Astrocyte of the hippocampus (primary cell): ENCODE results near the gene LEMD1.
A peak's percentile ranks its signal among the peaks of the same experiment; 100 is the strongest.

ENCODE experiments used
- DNase-seq: peaks from one replicate; pipeline ENCODE4 v3.0.0; 2011; ENCODE audit warnings: low read depth, low spot score

LEMD1 gene

DNA sequence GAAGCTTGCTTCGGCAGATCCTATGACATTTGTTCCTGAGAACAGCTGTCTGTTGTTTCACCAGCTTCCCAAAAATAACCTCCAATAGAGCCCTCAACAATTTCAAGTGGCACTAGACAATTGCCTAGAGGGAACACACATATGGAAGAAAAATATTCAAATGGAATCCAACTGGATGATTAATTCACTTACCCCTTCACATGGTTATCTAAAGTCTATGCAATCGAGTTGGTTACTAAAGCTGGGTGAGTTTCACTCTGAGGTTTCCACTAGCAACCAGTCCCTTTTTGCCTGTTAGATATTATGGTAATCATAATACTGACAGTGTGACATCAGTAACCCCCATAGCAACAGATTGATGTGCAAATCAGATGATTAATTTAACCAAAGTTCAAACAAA lies at the start of gene LEMD1:
LEMD1 (minus strand) TSS at position 259 of the 400 bp plus-strand sequence. CDS start 1,520 bp downstream, outside the sequence.
- DNase-seq: no peak

- DNase-seq: no peak
These were observed 48.3 kb upstream of the LEMD1 start for GRCh38 chr1:205470131-205470530.

- DNase-seq: no peak
These were observed 44.9 kb upstream of the LEMD1 start for GRCh38 chr1:205466595-205467220.

- no peak for DNase-seq
These were observed 43.5 kb upstream of the LEMD1 start for GRCh38 chr1:205465392-205465791.

- peak; percentile 90 for DNase-seq
These were observed 37.1 kb upstream of the LEMD1 start for GRCh38 chr1:205458777-205459566.

- no peak for DNase-seq
These were observed 35.3 kb upstream of the LEMD1 start for GRCh38 chr1:205456868-205457745.

DNA sequence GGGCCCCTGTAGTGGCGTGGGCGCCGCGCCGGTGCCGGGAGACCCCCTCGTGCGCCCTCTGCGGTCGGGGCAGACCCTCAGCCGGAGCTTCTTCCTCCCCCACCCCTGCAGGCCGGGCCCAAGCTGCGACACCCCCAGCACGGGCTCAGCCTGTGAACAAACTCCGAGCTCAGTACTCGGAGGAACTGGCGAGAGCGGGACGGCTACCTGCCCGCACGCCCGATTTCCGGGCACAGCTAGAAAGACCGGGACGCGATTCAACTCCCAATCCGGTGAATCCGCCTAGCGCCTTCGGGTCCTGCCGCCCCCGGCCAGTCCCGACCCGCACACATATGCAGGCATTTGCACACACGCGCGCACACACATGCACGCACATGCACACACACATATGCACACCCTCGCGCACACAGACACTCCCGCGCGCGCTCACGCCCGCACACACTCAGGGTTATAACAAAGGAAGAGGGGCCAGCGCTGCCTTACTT lies 34.6 kb upstream of the LEMD1 start:
- DNase-seq: no peak

GRCh38 chr1:205455581-205456382 lies 33.9 kb upstream of the LEMD1 start, which contains the start of gene BLACAT1:
TSS of gene BLACAT1 (minus strand) at chr1:205456045.
- no peak for DNase-seq

- no peak for DNase-seq
These were observed 33.1 kb upstream of the LEMD1 start for GRCh38 chr1:205454903-205455335.

DNA sequence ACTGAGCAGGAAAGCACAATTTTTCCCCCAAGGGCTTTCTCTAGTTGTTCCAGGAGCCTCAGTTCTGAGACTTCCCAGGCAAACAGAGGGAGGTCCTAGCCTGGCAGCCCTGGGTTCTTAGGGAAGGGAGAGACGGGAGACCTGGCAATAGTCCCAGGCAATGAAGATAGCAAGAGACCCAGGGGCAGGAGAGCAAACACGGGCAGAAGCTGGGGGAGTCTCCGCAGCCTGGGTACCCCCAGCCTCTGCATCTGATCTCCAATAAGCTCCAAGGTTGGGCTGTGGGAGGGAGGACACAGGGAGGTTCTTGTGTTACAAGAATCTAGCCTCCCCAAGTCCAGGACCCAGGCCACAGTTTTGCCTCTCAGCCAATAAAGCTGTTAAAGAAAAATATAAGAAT lies 31.6 kb upstream of the LEMD1 start:
- no peak for DNase-seq

DNA sequence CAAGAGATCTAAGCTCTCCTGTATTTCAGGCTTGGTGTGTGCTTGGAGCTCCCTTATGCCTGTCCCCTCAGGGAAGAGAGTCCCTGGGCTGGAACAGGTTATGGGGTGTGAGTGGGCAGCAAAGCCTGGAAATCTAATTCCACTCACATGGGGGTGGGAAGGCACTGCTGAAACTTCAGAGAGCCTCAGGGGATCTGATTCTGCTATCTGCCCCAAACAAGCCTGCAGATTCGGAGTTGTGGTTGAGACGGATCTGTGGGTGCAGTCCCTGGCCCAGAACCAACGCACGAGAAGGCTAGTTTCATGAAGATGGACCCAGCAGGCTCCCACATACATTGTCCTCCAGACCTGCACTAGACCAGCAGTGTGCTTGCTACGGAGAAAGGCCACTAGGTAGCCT lies 31.1 kb upstream of the LEMD1 start:
- DNase-seq: no peak

GRCh38 chr1:205452364-205452763 lies 30.5 kb upstream of the LEMD1 start:
- DNase-seq: no peak

DNA sequence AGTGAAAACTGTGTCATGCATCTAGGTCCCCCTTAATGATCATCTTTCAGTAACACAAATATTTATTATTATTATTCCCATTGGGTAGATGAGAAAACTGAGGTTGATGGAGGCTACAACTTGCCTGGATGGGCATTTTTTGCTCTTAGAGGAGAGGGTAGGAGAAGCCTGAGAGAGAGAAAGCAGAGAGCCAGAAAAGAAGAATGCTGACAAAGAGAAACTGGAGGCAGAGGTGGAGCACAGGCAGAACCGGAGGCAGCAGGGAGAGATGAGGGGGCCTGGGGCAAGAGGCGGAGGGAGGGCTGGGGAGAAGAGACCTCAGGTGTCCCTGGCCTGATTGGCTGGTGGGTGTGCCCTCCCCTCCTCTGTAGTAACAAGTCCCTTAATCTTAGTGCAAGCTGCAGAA lies 29.9 kb upstream of the LEMD1 start:
- DNase-seq: no peak

DNA sequence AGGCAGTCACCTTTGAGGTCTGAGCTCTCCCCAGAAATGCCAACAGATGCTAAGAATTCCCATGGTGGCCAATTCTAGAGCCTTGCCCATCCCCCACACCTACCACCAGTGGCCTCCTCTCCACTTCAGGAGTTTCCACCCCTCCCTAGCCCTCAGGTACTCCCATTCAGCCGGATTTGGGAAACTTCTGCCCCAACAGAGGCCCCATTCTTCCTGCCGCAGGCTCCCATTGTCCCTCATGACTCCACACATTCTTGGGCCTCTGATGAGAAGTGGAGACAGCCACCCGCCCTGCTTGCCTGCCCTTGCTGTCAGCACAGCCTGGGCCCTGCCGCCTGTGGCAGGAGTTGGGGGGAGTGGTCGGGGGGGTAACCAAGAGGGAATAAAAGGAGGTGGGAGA lies 29.3 kb upstream of the LEMD1 start:
- no peak for DNase-seq

DNA sequence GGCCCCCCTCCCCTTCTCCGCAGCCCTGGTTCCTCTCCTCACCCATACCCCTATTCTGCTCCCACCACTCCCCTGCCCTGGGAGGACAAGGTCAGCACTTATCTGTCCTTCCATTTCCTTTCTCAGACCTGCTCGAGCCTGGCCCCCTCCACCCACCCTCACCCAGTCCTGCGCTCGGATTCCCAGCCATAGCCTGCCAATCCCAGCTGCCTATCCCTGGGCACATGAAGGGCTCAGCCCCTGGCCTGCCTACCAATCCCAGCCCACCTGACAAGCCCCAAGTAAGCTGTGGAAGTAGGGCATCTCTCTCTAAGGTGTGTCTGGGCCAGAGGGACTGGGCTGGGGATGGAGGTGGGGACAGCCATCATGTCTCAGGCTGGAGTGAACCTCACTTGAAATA lies 28.6 kb upstream of the LEMD1 start:
- DNase-seq: no peak

DNA sequence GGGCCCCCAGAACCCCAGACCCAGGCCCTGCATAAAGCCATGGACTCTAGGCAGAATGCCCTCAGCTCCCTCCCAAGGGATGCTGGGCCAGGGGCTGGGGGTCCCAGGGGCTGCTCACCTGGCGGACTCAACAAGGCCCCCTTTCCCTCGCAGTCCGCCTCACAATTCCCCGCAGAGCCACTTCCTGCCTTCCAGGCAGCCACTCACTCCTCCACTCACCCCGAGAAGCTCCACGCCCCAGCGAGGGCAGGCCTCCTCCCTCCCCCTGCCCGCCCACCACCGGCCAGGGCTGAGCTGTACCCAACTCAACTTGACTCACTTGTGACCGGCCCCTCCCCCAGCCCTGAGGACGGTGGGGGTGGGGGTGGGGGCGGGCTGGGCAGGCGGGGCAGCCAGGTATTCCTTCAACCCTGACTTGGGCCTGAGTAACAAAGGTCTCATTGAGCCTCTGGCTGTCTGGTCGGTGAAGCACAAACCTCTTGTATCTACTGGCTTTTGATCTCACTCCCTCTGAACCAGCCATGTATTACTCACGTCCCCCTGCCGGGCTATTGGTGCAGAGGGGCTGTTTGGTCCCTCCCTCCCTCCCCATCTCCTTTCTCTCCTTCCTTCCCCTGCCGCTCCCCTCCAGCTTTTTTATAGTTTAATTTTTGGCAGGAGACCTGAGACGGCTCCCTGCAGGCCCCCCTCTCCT lies 28.0 kb upstream of the LEMD1 start:
- peak; percentile 79 for DNase-seq

DNA sequence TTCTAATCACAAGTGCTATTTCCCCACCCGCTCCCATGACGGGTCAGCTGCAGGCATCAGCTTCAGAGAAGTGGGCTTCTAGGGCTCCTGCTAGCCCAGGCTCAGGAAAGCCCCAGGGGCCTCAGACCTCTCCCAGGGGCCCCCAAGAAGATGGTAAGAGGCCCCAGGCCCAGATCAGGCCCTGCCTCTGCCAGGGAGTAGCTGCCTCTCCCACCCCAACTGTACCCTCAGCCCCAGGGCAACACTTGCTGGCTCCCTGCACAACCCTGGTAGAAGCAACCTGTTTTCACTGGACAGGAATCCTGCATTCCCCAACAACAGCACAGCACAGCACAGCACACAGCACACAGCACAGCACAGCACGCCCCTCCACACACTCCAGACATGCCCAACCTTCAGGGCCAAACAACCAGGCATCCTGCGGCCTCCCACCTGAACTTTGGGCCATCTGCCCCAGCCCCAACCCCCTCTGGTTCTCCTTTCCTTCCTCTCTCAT lies 27.4 kb upstream of the LEMD1 start:
- no peak for DNase-seq

DNA sequence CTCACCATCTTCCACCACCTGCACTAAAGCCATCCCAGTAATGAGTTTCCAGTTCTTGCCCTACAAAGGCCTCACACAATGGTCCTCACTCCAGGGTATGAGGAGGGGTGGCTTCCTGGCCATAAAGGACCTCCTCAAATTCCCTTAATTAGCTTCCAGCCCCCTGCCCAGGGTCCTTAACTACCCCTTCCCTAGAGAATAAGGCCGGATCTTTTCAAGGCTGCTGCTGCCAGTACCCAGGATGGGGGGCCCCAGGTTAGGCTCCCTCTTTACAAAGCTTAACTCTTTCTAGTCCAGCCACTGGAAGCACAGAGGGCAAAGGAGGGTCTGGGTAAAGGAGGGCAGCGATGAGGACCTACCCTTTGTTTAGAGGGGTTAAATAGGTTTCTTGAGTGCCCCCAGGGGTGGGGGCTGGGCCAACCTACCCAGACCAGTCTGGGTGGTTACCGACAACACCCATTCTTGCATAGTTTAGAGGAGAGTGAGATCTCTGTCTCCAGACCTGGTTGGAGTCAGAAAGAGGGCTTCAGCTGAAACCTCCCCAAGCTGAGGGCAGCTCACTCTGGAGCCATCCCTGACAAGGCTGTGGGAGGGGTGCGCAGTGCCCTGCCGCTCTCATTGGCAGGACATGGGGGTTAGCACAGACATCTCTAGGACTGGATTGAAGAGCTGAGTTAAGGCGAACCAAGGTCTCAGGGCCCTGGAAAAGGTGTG lies 26.8 kb upstream of the LEMD1 start:
- DNase-seq: no peak

DNA sequence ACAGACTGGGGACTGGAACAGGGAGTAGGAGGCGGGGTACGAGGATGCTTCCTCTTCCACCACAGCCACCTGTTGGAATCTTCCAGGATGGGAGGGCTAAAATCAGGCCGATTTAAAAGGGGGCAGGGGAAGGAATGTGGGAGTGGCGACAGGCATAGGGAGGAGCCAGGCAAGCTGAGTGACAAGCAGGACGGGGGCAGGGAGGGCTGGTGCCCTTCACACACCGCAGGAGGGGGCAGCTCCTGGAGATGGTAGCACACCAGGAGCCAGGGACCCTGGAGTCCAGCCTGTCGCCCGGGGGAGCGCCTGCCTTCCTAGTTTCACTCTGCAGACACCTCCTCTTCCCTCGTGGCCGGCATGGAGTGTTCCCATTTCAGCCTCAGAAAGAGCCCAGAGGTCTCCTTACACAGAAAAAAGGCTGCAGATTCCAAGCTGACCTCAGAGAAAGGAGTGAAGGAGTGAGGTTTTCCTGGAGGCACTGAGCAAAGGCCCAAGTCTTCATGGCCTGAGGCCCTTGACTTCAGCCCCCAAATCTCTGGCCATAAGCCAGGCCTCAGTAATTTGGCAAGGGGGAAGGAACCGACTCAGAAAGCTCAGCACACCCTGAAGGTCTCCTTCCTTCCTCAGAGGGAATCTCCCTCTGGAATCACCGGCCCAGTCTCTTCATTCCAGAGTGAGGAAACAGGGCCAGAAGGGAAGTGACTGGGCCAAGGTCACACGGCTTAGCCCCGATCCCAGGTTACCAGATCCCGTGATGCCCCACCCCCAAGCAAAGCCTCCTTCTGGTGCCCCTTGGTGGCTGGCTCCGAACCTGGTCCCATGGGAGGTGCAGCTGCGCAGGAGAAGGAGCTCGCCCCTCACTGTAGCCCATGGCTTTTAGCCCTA lies 25.8 kb upstream of the LEMD1 start:
- DNase-seq: no peak
